NCI-H1105 (cell line): ENCODE data around the gene SRMS.
A peak's percentile ranks its signal among the peaks of the same experiment; 100 is the strongest.

Experiments
- DNase-seq: peaks from one replicate; lab custom pipeline; 2025; lab: John Stamatoyannopoulos, UW

SRMS gene

DNA sequence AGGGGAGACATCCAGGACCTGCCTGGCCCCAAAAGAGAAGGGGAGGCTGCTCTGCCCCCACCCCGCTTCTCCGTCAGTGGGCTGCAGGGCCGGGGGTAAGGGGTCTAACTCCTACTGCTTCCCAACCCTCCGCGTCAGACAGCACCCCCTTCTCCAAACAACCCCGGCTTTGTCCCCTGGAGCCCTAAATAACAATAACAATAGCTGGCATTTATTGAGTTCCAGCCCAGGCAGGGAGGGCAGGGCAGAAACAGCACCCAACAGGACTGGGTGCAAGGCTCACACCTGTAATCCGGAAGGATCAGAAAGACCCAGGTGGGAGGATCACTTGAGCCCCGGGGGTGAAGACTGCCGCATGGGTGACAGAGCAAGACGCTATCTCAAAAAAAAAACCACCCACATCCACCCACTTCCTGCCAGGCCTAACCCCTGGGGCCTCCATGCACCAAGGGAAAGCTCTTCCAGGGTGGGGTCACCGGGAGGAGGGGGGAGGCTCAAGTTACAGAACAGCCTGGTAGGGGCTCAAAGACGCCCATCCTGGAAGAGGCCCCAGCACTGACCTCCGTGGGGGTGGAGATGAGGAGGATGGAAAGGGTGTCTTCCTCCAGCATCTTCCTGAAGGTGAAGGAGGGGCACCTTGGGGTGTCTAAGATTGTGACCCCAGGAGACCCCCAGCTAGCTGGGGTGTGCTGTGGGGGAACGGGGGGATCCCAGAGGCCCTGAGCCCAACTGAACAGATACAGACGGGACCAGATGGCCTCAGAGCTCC lies 5.1 kb upstream of the SRMS start:
- no peak for DNase-seq

DNA sequence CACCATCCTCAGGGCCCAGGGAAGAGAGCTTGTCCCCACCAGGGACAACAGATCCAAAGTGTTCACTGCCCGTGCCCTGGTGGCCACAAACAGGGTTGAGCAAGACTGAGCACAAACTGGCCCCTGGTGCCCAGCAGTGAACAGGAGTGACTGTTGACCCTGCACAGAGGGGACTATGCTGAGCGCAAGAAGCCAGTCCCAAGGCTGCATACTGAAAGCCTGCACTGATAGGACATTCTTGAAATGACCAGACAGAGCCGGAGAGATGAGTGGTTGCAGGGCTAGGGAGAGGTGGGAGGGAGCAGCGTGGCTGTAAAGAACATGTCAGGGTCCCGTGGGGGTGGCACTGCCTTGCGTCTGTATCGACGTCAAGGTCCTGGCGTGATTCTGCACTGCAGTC lies 3.5 kb upstream of the SRMS start:
- no peak for DNase-seq

DNA sequence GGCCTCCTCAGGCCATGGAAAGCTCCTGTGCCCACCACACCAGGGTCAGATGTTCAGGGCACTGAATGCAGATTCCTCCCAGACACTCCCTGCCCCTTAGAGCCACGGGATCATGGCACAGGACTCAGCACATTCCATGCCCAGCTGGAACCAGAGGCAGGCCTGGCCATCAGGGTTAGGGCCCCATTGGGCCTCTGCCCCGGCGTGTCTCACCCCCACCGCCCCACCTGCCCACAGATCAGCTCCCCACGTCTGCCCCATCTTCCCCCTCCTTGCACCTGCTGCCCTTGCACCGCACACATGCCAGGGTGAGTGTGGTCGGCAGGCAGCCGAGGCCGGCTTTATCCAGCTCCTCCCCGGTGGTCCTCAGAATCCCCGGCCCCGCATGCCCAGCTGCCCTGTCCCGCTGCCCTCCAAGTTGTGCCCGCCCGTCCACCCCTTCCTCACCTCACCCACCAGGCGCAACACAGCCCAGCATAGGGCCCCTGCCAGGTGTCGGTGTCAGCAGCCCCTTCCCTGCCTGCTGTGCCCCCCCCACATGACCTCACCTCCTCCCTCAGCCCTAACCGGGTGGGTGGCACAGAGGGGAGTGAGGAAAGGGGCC lies 2.2 kb upstream of the SRMS start:
- no peak for DNase-seq

DNA sequence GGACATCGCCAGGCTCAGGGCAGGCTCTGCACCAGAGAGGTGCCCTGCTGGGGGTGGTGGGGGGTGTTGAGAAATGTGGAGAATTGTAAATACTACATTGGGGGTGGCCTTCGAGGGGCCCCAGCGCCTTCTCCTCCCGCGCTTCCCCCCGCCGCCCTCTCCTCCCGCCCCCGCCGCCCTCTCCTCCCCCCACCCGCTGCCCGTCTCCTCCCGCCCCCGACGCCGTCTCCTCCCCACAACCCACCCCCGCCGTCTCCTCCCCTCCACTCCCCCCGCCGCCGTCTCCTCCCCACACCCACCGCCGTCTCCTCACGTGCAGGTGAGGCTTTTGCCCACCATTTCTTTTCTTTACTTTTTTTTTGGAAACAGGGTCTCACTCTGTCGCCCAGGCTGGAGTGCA lies 1.5 kb upstream of the SRMS start:
- DNase-seq = no peak

DNA sequence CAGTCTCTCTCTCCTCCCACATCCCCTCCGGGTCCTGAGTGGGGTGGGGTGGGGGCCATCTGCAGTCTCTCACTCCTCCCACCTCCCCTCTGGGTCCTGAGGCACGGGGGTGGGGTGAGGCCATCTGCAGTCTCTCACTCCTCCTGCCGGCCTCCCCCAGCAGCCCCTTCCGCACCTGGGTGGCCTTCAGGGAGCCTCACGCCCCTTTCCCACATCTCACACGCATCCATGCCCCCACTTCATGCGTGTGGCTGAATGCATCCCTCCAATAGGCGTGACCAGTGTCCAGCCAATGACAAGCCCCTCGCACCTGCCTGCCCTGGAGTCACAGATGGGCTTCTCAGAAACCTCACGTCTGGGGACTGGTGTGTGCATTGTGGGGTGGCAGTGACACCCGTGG lies 993 bp upstream of the SRMS start:
- DNase-seq = no peak

DNA sequence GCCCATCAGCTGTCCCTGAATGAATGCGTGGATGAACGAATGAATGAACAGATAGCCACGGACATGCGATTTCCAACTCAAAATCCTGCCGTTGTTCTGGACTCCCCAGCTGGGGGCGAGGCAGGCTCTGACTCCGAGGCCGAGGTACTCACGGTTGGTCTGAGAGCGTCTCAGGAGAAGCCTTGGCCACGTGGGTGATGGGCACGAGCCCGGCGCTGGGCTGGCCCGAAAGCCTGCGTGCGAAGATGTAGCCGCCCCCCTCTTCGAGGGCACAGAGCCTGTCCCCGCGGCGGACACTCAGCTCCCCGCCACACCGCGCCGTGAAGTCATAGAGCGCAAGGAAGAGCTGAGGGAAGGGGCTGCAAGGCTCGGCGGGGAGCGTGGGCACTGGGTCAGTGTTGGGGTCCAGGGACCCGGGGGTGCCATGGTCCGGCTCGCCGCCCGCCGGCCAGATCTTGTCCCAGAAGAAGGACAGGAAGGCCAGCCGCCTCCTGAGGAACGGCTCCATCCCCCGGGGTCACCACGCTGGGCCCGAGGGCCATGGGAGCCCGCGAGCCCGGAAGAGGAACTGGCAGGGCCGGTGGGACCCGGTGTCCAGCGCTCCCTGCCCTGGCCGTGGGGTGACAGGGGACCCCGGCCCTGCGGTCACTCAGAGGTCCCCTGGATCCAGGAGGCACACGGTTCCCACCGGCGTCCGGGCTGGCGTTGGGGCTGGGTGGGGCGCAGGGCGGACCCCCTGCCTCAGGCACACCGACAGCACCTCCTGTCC lies 409 bp downstream of the SRMS start:
- DNase-seq = no peak

DNA sequence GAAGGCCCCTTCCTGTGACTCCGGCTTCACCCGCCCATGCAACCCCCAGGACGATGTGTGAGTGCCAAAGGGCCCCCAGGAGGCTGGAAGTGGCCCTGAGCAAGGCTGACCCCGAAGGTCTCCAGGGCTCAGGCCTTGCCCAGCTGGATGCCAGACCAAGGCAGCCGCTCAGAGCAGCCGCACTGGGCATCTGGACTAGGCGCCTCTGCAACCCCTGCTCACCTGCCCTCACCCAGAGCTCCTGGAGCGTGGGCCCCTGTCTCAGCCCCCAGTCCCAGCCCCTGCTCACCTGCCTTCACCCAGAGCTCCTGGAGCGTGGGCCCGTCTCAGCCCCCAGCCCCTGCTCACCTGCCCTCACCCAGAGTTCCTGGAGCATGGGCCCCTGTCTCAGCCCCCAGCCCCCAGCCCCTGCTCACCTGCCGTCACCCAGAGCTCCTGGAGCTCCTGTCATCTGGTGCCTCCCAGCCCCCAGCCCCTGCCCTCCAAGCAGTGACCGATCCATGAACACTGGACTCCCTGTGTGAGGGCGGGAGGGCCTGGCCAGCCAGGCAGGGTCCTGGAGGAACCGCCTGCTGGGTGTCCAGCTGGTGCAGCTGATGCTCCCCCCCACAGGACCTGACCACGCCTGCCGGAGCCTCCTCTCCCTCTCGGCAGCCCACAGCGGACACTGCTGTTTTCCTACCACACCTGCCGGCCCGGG lies 1.1 kb downstream of the SRMS start:
- DNase-seq = no peak

DNA sequence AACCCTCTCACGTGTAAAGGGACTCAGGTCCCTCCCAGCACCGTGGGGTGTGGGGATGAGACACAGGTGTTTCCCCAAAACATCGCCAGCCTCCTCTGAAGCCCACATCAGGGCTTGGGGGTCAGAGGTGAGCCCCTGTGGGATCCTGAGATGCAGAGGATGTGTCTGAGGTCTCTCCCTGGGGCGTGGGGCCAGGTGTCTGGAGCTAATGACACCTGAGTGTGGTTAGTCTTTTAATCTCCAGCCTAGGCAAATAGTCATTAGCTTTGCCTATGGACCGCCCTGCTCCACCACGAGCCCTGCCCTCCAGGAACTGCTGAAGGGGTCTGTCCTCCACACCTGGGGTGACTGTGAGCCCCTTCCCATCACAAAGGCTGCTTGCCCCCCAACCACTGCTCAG lies 1.7 kb downstream of the SRMS start:
- no peak for DNase-seq

DNA sequence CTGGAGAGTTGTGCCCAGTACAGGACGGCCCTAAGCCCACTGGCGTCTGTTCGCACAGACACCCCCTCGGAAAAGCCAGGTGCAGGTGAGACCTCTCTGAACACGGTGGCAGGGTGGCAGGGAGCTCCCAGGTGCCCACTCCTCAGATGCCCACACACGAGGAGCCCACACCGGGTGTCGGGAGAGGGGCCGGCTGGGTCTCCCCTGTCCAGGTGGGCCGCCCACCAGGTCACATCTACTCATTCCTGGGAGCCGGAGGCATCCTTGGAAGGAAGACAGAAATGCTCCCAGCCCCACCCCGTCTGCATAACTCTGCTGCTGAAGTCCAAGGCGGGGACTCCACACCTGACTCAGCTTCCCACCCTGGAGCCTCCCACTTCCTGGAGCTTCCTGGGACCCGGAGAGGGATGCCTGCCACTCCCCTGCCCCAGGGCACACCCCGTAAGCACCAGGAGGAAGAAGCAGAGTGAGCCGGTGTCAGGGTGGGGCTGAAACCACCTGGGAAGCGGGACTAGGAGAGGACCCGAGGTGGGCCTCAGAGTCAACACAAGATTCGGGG lies 2.5 kb downstream of the SRMS start:
- DNase-seq = no peak

DNA sequence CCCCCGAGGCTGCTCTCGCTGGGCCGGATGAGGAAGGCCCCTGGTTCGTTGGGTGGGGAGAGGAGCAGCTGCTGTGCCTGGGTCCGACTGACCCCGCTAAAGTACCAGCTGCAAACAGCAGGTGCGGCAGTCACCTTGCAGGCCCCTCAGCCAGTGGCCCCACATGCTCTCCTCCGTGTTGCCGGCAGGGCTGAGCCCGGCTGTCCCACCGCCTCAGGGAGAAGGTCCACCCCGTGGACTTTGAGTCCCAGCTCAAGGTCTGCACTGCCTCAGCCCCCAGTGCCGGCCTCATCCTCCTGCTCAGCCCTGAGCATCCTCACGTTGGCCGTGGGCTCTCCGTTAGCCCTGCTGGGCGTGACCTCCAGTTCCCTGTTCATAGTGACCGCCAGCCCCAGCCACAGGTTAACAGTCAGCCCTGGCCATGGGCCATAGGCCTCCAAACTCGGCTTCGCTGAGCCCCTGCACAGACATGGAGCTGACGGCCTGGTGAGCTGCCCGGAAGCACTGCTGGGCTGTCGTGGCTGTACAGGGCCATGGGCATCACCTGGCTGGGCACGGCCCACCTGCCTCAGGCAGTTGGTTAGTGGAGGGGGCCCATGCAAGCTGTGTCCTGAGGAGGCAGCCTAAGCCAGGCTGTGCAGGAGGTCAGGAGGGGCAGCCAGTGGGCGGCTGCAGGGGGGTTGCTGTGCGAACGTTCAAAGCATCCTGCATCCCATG lies 3.1 kb downstream of the SRMS start:
- no peak for DNase-seq

DNA sequence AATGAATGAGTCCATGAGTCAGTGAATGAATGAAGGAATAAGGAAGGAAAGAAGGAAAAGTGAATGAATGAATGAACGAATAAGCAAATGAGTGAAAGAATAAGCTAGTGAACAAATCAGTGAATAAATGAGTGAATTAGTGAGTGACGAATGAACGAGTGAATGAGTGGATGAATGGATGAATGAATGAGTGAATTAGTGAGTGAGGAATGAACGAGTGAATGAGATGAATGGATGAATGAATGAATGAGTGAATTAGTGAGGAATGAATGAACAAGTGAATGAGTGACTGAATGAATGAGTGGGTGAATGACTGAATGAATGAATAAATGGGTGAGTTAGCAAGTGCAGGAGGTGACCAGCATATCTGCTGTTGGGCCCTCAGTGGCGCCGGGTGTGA lies 3.8 kb downstream of the SRMS start:
- DNase-seq = no peak

DNA sequence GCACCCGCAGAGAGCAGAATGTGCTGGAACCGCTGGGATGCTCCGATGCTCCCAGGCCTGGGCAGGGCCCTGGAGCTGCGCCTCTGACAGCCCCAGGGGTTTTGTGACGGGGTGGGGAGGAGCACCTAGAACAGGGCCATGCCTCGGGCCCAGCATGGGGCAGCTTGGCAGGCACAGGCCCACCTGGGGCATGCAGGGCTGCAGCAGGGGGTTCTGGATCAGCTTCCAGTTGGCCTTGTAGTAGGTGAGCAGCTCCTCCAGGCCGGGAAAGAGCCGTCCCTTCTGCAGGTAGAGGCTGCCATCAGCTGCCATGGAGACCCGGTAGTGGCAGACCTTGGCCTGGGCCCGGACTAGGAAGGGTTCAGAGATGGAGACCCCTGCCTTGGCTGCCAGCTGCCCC lies 4.4 kb downstream of the SRMS start:
- no peak for DNase-seq

DNA sequence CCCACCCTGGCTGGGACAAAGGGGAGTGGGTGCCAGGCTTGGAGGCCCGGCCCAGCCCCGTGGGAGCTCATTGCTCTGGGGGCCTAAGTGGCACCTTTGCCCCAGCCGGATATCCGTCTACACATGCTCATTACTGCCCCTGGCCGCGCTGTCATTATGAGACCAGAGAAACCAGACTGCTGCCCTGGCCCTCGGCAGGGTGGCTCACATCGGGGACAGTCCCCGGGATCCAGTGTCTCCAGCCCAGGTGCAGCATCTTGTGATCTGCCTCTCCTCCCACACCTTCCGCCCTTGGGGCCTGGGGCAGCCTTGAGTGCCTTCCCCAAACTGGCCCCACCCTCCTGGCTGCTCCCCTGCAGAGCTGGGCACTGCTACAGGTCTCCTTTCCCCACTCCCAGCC lies 4.9 kb downstream of the SRMS start:
- no peak for DNase-seq

DNA sequence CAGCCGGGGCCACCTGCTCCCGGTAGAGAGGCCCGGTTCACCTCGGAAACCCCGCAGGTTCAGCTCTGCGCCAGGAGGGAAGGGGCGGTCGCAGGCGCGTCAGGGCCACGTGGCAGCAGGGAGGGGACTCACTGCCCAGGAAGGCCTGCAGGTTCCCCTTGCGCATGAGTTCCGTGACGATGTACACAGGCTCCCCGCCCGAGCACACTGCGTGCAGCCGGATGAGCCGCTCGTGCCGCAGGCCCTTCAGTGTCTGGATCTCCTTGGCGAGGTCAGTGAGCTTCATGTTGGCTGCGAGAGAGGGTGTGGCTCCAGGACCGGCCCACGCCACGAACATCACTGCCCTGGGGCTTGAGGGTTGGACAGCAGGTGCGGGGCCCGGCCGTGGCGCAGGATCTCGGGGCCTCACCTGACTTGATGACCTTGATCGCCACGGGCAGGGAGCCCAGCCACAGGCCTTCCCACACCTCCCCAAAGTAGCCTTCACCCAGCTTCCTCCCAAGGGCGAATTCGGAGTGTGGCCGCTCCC lies 5.5 kb downstream of the SRMS start:
- no peak for DNase-seq

DNA sequence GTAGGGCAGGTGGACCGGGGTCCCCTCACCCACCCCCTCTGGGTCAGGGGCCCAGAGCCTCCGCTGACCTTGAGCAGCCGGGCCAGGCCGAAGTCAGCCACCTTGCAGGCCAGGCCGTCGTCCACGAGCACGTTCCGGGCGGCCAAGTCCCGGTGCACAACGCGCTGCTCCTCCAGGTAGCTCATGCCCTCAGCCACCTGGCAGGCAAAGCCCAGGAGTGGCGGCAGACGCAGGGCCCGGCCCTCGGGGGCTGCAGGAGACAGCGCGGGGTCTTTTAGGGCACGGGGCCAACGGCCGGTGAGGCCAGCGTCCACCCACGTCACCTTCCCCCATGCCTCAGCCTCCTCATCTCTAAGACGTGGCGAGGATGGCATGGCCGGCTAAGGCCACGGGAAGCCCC lies 6.2 kb downstream of the SRMS start:
- DNase-seq = no peak

DNA sequence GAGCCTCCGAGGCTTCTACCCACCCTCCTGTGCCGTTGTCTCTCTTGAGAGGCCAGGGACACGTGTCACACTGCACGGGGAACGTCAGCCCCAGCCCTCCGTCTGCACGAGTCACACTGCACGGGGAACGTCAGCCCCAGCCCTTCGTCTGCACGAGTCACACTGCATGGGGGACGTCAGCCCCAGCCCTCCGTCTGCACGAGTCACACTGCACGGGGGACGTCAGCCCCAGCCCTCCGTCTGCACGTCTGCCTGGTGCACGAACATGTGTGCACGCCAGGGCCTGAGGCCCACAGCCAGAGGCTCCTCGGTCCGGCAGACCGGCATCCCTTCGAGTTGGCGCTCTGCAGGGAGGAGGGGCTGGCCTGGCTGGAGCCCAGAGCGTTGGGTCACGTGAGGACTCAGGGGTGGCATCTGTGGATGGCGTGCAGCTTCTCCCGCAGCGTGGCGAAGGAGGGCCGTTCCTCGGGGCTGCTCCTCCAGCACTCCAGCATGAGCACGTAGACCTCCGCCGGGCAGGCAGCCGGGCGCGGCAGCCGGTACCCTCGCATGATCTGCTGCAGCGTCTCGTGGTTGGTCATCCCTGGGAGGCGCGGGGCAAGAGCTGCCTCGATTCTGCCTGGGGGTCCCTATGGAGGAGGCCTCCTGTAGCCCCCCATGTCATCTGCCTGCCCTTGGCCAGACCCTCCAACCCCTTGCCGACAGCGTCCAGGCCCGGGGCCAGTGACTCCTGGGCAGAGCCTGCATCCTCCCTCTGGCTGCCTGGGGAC lies 6.9 kb downstream of the SRMS start:
- DNase-seq = no peak

DNA sequence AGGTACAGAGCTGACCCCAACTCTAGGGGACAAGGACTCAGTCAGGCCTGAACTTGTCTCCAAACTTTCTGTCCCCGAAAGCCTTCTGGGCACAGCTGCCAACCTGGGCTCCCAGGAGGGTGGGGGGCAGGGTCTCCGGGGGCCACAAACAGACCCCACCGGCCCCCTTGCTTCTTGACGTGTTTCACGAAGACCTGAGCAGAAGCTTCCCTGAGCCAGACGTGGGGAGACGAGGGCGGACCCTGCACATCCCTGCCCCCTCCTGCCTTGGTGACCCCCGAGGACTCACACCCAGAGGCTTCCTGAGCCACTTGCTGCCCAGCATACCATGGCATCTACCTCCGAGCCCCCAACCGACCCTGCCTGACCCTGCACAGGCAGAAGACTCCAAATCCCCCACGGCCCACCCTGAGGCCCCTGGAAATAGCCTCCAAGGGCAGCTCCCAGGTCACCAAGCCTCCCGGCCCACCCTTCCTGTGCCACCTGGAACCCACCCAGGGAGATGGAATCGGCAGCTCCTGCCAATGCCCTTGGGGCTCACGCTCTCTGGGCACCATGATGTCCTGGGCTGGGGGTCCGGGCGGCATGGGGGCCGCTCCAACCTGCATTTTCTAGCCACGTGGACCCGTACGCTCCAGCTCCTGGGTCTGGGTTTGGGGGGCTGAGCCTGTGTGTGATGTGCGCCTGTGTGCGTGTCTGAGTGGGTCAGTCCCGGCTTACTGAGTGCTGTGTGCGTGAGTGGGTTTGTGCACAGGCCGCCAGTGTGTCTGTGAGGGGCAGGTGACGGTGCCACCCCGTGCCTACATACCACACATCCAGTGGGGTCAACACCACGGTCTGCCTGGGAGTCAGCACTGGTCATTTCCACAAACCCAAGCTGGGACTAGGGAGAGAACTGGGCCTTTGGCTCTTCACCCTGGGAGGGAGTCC lies 7.8 kb downstream of the SRMS start:
- DNase-seq = no peak

DNA sequence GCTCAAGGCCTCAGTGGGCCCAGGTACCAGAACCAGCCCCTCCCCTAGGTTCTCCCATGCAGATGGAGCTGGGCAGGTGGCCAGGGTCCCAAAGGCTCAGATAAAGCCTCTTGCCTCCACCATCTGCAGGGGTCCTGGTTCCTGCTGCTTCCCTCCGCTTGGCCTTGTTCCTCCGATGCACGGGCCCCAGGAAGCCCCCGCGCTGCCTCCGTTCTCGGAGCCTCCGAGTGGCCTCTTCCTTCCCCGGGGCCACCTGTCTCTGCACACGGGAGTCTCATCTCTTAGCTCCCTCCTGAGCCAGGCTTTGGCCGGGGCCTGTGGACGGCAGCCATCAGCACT lies 8.5 kb downstream of the SRMS start:
- DNase-seq = no peak

DNA sequence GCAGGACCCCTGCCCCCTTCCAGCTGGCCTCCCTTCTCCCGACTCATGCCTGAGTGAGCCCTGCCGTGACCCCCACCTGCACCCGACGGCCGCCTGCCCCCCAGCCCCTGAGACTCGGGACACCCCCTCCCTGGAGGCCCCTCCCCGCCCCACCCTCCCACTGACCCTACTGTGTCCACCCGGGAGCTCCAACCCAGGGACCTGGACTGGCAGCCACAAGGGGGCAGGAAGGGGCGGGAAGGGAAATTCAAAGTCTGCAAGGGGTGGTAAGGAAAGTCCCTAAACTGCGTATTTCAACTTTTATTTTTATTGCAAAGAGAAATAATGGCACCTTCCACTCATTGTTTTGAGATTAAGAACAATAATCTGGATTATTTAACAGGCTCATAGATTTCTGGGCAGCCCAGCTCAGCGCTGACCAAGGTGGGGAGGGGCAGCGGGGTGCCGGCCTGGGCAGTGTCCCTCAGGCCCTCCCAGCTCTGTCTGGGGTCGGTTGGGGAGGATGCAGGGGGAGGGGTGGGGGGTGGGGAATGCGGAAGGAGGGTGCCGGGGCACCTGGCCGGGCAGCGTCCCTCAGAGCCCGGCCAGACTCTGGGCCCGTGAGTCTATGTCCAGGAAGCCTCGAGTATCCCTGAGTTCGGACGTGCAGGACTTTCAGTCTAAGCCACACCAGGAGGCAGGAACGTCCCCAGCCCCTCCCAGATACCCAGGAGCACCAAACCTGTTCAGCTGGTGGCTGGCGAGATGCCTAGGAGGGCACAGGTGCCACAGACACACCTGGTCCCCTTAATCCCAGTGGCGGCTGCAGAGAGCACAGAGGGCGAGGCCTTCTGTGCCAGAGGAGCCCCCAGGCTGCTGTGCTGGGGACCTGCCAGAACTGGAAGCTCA lies 9.1 kb downstream of the SRMS start:
- peak; percentile 86 for DNase-seq
